Effector memory CD4-positive, alpha-beta T cell (primary cell): ENCODE results near the gene ACTA2.

ENCODE experiments used
- DNase-seq, 3 donors: peaks; one replicate each; pipeline ENCODE4 v3.0.0-alpha.2; 2020
- H3K27ac ChIP-seq: 2 replicates; pipeline ENCODE4 v1.7.0; 2013; ENCODE audit warnings: mild to moderate bottlenecking, low read length, moderate library complexity; ENCODE audit not compliant: insufficient read depth, poor library complexity, severe bottlenecking
- H3K27me3 ChIP-seq: replicated peaks from 2 replicates; pipeline ENCODE4 v1.7.0; 2013; ENCODE audit warnings: mild to moderate bottlenecking, low read length; ENCODE audit not compliant: insufficient read depth, control insufficient read depth, poor library complexity, severe bottlenecking
- H3K36me3 ChIP-seq: 2 replicates; pipeline ENCODE4 v1.7.0; 2013; ENCODE audit warnings: mild to moderate bottlenecking, low read length, moderate library complexity; ENCODE audit not compliant: control insufficient read depth, insufficient read depth
- H3K4me1 ChIP-seq: 2 replicates; pipeline ENCODE4 v1.7.0; 2013; ENCODE audit warnings: low read length, mild to moderate bottlenecking; ENCODE audit not compliant: control insufficient read depth, insufficient read depth, poor library complexity, severe bottlenecking
- H3K4me3 ChIP-seq: 2 replicates; pipeline ENCODE4 v1.7.0; 2013; ENCODE audit warnings: low read length, low read depth, mild to moderate bottlenecking; ENCODE audit not compliant: insufficient read depth, poor library complexity, severe bottlenecking
- H3K9me3 ChIP-seq: 2 replicates; pipeline ENCODE4 v1.7.0; 2013; ENCODE audit warnings: mild to moderate bottlenecking, low read length, moderate library complexity; ENCODE audit not compliant: control insufficient read depth

ACTA2 gene

DNA sequence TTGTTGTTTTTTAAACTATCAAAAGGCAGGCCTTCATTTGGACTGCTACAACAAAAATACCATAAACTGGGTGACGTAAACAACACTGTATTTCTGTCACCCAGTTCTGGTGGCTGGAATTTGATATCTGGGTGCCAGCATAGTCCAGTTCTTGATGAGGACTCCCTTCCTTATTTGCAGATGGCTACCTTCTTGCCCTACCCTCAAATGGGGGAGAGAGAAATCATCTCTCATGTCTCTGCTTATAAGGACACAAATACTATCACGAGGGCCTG, 25.2 kb downstream of the ACTA2 start:
- DNase-seq: no peak

DNA sequence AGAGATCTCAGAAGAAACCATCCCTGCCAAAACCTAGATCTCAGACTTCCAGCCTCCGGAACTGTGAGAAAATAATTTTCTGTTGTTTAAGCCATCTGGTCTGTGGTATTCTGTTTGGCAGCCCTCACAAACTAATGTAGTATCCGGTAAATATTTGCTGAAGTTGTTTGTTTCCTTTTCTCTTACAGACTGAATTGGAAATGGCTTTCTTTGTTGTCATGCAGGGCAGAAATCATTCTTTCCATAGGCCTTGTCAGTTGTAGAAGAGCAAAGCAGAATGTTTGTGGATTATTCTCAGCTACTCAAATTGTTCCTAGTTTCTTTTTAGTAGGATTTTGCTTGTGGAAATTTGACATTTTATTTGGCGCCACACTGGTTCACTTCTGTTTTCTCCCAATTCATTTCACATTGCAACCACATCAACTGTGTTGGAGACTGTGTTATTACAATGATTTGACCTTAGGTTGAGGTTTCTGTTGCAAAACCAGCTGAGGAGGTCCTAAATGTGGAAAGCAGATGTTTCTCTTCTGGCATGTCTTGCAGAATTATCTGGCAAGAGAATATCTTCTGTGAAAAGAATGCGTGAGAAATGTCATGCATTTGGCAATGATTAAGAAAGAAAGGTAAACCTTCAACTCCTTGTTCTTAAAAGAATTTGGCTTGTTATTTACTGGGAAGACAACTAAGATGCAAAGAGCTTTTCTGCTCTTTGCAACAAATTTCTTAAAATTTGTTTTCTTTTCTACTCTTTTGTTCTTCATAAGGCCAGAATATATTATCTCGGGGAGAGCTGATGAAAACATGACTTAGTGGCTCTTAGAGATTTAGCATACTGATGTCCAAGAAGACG, 25.8 kb downstream of the ACTA2 start:
- no peaks in the 10 kb centered on the region for H3K9me3 ChIP-seq
- H3K27me3 ChIP-seq: no peaks in the 10 kb centered on the region
- peaks cover 27% of the 10 kb centered on the region for H3K36me3 ChIP-seq
- H3K4me1 ChIP-seq: no peaks in the 10 kb centered on the region
- no peak for DNase-seq
- no peak overlapping the region for H3K4me3 ChIP-seq
- no peak overlapping the region for H3K27ac ChIP-seq

More for the DNA sequence above, 25.2 kb downstream of the ACTA2 start:
- Histone ChIP-seq H3K9me3 (no peaks in the 10 kb centered on the region), H3K27ac (no peak overlapping the region), H3K27me3 (no peaks in the 10 kb centered on the region), H3K4me3 (no peak overlapping the region), H3K4me1 (no peaks in the 10 kb centered on the region), H3K36me3 (peaks cover 27% of the 10 kb centered on the region)

DNA sequence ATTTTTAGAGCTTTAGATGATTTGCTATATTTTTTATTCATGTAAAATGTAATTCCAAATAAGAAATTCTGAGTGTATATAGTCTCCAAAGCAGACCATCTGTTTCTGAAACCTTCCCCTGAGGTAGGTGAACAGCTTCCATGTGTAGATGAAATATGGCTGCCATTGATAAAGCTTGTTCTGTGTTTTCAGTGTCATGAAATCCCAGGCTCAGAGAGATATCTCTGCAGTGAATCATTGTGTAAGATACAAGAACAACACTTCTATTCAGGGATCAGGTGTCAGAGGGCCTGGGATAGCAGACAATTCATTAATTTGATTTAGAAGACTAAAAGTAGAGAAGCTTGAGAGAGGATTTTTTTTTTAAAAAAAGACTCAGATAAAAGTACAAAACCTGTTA, 29.1 kb downstream of the ACTA2 start:
- H3K27me3 ChIP-seq: no peaks in the 10 kb centered on the region
- DNase-seq: no peak
- no peaks in the 10 kb centered on the region for H3K9me3 ChIP-seq
- no peak overlapping the region for H3K4me3 ChIP-seq
- no peaks in the 10 kb centered on the region for H3K4me1 ChIP-seq
- peaks cover 31% of the 10 kb centered on the region for H3K36me3 ChIP-seq
- no peak overlapping the region for H3K27ac ChIP-seq

DNA sequence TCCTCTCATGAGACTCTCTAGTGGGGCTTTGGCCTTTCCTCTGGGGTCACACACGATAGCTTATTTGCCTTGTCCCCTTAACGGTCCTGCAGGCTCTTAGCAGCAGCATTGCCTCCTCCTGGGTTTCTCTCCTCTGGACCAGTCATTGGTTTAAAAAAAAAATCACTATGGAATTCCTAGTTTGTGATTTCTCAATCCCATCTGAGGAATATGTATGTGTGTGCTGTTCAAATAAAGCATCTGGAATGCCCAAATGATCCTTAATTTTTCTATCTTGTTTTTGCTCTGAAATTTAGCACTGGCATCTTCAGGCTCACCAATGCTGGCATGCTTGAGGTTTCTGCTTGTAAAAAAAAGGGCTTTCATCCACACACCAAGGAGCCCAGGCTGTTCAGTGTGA, 30.5 kb downstream of the ACTA2 start:
- Histone ChIP-seq H3K9me3 (no peaks in the 10 kb centered on the region), H3K27ac (no peak overlapping the region), H3K4me1 (no peaks in the 10 kb centered on the region), H3K36me3 (peaks cover 27% of the 10 kb centered on the region), H3K4me3 (no peak overlapping the region), H3K27me3 (no peaks in the 10 kb centered on the region)
- DNase-seq: no peak

DNA sequence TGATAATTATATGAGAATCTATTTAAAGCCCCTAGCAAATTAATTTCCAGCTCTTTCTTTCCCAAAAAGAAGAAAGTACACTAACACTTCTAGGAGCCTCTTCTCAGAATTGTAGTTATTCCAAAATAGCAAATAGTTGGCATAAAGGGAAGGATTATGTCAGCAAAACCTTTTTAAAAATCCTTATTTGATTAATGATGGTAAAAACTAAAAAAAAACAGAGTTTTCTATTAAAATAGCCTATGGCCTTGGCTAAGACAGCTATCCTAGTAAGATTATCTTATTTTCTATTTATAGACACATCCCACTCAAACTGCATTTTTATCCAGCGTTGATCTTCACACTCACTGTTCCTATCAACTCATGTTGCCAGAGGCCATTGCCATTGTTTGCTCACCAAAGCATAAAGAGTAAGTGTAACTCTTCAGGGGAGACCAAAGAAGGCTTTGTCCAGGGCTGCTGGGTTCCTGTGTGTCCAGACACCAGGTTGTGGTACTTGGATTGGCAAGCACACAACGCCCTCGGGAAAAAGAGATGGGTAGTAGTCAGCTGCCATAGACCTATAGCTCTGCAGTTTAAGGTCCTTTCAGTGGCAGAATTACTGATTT, 31.5 kb downstream of the ACTA2 start:
- DNase-seq: no peak
- Histone ChIP-seq H3K4me3 (no peak overlapping the region), H3K27ac (no peak overlapping the region), H3K36me3 (peaks cover 22% of the 10 kb centered on the region), H3K4me1 (no peaks in the 10 kb centered on the region), H3K27me3 (no peaks in the 10 kb centered on the region), H3K9me3 (no peaks in the 10 kb centered on the region)

DNA sequence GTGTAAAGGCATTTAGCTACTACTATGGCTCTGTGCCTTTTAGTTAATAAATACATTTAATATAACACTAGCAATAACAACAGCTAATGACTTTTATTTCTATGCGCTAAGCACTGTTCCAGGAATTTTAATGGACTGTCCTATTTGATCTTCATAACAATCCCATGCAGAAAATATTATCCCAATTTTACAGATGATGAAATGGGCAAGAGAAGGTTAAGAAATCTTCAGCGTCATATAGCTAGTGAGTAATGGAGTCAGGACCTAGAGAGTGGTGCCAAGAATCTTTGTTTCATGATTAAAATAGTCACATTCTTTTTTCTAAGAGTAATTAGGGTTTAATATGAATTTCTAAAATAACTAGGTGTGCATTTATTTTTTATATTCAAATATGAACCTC, 32.4 kb downstream of the ACTA2 start:
- Histone ChIP-seq H3K4me1 (no peaks in the 10 kb centered on the region), H3K27me3 (no peaks in the 10 kb centered on the region), H3K9me3 (no peaks in the 10 kb centered on the region), H3K27ac (no peak overlapping the region), H3K36me3 (peaks cover 31% of the 10 kb centered on the region), H3K4me3 (no peak overlapping the region)
- no peak for DNase-seq

DNA sequence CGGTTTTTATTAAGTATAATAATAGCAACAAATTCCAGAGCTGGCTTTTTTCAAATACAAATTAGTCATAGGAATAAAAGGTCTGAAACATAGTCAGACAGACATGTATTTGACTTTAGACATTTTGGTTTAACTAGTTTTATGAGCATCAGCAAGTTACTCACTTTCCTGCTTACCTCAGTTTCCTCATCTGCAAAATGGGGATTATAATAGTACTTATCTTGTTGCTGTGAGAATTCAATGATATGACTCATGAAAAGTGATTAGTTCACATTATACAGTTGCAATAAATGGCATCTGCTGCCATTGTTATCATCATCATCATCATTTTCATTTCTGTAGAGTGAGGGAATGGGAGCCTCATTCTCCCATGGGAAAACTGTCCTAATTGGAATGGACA, 33.5 kb downstream of the ACTA2 start:
- Histone ChIP-seq H3K9me3 (no peaks in the 10 kb centered on the region), H3K36me3 (peaks cover 31% of the 10 kb centered on the region), H3K4me1 (no peaks in the 10 kb centered on the region), H3K27me3 (no peaks in the 10 kb centered on the region), H3K27ac (no peak overlapping the region), H3K4me3 (no peak overlapping the region)
- DNase-seq: no peak

DNA sequence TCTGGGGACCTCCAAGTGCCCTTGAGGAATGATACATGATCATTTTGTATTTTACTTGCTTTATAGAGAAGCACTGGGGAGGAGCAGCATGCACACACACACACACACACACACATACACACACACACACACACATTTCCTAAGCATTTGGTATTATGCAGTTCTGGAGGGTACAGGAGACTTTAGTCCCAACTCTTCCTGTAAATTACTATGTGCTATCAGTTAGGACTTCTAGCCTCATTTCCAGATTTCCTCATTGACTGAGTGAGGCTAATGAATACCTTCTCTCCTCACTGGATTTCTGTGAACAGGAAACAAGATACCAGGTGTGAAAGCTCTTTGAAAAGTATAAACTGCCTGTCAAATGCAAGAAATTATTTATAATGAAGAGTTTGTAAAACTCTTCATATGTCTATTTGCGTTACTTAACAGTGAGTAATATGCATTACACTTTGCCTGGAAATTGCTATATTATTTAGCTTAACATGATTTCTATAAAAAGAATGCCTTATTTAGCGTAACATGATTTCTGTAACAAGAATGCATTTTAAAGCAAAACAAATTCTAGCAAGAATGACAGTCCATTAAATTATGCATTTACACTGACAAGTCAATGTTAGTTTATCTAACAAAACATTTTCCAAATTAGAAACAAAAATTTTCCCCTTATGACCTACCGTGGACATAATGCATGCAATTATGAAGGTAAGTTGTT, 34.2 kb downstream of the ACTA2 start:
- Histone ChIP-seq H3K27me3 (no peaks in the 10 kb centered on the region), H3K4me3 (no peak overlapping the region), H3K9me3 (no peaks in the 10 kb centered on the region), H3K27ac (no peak overlapping the region), H3K4me1 (no peaks in the 10 kb centered on the region), H3K36me3 (peaks cover 25% of the 10 kb centered on the region)
- DNase-seq: no peak

DNA sequence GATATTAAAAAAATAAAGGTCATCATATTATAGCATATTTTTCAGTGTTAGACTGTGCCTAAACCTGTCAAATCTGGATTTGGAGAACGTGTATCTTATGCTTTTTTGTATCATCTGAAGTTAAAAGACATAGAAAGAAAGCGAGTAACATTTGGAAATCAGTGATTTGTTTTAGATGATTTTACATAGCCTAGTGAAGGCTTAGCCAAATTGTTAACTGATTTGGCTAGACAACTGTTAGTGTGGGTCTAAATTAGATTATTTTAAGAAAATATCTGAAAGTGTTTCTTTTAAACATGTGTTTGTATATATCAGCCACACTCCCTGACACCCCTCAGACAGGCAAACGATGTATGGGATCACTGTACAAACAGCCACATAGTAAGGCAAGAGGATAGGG, 35.6 kb downstream of the ACTA2 start:
- H3K4me1 ChIP-seq: no peaks in the 10 kb centered on the region
- H3K4me3 ChIP-seq: no peak overlapping the region
- H3K36me3 ChIP-seq: peaks cover 25% of the 10 kb centered on the region
- DNase-seq: no peak
- H3K27ac ChIP-seq: no peak overlapping the region
- no peaks in the 10 kb centered on the region for H3K27me3 ChIP-seq
- H3K9me3 ChIP-seq: no peaks in the 10 kb centered on the region

DNA sequence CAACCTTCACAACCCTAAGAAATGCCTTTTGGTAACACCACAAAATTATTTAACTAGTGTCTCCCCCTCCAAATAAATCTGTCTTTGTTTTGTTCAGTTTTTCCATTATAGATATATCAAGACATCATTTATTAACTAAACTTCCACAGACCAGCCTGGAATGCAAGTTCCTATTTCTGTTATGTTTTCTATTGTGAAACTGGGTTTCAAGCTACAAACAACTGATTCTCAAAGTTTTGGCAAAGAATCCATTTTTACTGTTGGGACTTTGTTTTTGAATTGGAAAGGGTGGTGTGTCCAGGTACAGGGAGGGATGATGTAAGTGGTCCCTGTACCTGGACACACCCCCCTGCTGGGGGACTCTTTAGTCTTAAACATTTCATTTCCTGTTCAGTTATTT, 36.3 kb downstream of the ACTA2 start:
- no peaks in the 10 kb centered on the region for H3K4me1 ChIP-seq
- H3K4me3 ChIP-seq: no peak overlapping the region
- DNase-seq: no peak
- no peaks in the 10 kb centered on the region for H3K9me3 ChIP-seq
- no peaks in the 10 kb centered on the region for H3K27me3 ChIP-seq
- H3K27ac ChIP-seq: no peak overlapping the region
- H3K36me3 ChIP-seq: peaks cover 25% of the 10 kb centered on the region
